ENCODE data around the gene UBA3.

The UBA3 gene

GRCh38 chr3:69020424-69020823 is 59.7 kb downstream of the UBA3 start:
- H3K36me3 Mint-ChIP-seq (ENCODE audit: low read depth): peaks cover 52% of the 10 kb centered on the region
- H3K4me1 Mint-ChIP-seq (ENCODE audit: low read depth): peaks cover 3% of the 10 kb centered on the region
- no peaks in the 10 kb centered on the region for H3K27me3 Mint-ChIP-seq
- H3K4me3 Mint-ChIP-seq: no peak overlapping the region
- no peak for DNase-seq
- H3K27ac Mint-ChIP-seq: no peak overlapping the region
- H3K9me3 Mint-ChIP-seq: no peaks in the 10 kb centered on the region

GRCh38 chr3:69016901-69017300 is 63.3 kb downstream of the UBA3 start:
- no peak overlapping the region for H3K27ac Mint-ChIP-seq
- H3K4me3 Mint-ChIP-seq: no peak overlapping the region
- H3K9me3 Mint-ChIP-seq: no peaks in the 10 kb centered on the region
- H3K4me1 Mint-ChIP-seq (ENCODE audit: low read depth): peaks cover 27% of the 10 kb centered on the region
- H3K27me3 Mint-ChIP-seq: no peaks in the 10 kb centered on the region
- no peak for DNase-seq
- peaks cover 39% of the 10 kb centered on the region for H3K36me3 Mint-ChIP-seq (ENCODE audit: low read depth)

DNA sequence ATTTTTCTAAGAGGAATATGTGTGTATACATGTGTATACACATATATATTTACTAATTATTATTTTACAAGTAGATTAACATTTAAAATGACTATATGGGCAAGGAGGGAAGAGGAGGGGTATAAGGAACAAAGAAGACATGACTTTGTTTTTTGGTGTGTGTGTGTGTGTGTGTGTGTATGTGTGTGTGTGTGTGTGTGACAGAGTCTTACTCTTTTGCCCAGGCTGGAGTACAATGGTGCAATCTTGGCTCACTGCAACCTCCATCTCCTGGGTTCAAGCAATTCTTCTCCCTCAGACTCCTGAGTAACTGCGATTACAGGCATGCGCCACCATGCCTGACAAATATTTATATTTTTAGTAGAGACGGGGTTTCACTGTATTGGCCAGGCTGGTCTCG is 64.1 kb downstream of the UBA3 start:
- Mint-ChIP-seq H3K4me3 (no peak overlapping the region), H3K27ac (no peak overlapping the region), H3K9me3 (no peaks in the 10 kb centered on the region), H3K36me3 (ENCODE audit: low read depth) (peaks cover 42% of the 10 kb centered on the region), H3K4me1 (ENCODE audit: low read depth) (peaks cover 33% of the 10 kb centered on the region), H3K27me3 (no peaks in the 10 kb centered on the region)
- no peak for DNase-seq

GRCh38 chr3:69014022-69014580 is 66.1 kb downstream of the UBA3 start:
- Mint-ChIP-seq H3K36me3 (ENCODE audit: low read depth) (peaks cover 52% of the 10 kb centered on the region), H3K4me3 (peak overlapping the region; percentile 81), H3K4me1 (ENCODE audit: low read depth) (peaks cover 35% of the 10 kb centered on the region), H3K27ac (peak overlapping the region; percentile 85), H3K9me3 (no peaks in the 10 kb centered on the region), H3K27me3 (no peaks in the 10 kb centered on the region)
- no peak for DNase-seq

DNA sequence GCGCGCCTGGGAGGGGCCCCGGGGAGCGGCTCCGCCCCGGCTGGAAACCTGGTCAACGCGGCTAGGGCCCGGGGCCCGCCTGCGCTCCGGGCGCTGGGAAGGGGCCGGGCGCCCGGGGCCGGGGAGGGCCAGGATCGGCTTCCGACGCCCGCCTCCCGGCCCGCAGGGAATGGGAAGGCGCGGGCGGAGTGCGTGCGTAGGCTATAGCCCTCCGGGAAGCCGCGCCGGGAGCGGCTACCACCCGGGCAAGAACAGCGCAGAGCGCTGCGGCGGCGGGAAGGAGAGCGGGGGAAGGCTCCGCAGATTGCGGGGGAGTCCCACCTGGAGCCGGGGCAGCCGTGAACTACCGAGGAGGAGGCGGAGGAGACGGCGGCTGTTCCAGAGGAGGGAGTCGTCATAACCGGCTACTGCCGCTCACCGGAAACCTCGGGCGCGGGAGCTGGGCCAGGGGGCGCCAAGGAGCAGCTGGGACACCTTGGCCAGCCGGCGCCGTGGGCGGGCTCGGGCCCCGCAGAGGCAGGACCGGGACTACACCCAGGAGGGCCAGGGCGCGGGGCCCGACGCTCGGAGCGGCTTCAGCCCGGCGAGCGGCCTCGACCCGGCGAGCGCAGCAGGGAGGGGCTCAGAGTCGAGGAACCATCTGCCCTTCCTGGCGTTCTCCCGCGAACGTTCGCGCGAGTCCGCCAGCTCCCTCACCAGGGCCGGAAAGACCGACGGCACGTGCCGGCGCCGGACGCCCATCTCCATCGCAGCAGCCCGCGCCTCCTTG is 66.7 kb downstream of the UBA3 start, which contains the start of gene EOGT:
Gene EOGT (minus strand): TSS at position 432 of the 769 bp plus-strand sequence. CDS start 3,838 bp downstream, outside the sequence.
- Mint-ChIP-seq H3K4me1 (ENCODE audit: low read depth) (peaks cover 35% of the 10 kb centered on the region), H3K27me3 (no peaks in the 10 kb centered on the region), H3K36me3 (ENCODE audit: low read depth) (peaks cover 51% of the 10 kb centered on the region), H3K9me3 (no peaks in the 10 kb centered on the region), H3K4me3 (peak within 1 kb of the TSS; percentile 81), H3K27ac (peak within 1 kb of the TSS; percentile 85)
- DNase-seq: peak; percentile 89

- Mint-ChIP-seq H3K4me1 (ENCODE audit: low read depth) (peaks cover 35% of the 10 kb centered on the region), H3K4me3 (peak overlapping the region; percentile 78), H3K27ac (peak overlapping the region; percentile 71), H3K9me3 (no peaks in the 10 kb centered on the region), H3K36me3 (ENCODE audit: low read depth) (peaks cover 52% of the 10 kb centered on the region), H3K27me3 (no peaks in the 10 kb centered on the region)
- no peak for DNase-seq
Measured at GRCh38 chr3:69012800-69013252, 67.3 kb downstream of the UBA3 start.

DNA sequence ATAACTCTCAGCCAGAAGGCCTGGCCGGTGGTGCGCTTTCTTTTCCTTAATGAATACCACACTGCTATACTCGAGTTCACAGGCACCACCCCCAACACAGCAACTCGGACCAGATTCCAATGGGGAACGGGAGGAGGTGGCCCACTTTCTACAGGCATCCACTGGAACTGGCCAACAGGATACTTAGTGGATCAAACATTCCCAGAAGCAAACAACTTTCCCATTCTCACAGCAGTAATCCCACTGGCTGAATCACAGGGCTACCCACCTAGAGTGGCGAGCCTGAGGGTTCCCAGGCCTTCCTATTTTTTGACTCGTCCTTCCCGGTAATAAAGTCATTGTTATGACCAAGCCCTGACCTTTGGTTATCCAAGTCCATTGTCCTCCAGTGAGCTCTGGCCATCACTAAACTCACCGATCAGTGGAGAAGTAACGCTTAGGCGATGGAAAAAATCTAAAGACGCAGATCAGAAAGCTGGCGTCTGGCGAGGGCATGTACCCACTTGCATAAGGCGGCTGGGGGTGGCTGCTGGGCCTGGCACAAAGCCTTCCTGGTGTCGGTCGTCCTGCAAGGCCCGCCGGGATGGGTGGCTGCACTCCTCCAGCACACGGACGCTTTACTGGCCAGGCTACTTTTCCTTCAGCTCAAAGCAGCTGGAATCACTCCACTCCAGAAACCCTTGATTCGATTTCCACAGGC is 67.9 kb downstream of the UBA3 start:
- H3K4me3 Mint-ChIP-seq: peak overlapping the region; percentile 78
- no peak for DNase-seq
- peak overlapping the region; percentile 71 for H3K27ac Mint-ChIP-seq
- H3K27me3 Mint-ChIP-seq: no peaks in the 10 kb centered on the region
- peaks cover 47% of the 10 kb centered on the region for H3K36me3 Mint-ChIP-seq (ENCODE audit: low read depth)
- peaks cover 35% of the 10 kb centered on the region for H3K4me1 Mint-ChIP-seq (ENCODE audit: low read depth)
- no peaks in the 10 kb centered on the region for H3K9me3 Mint-ChIP-seq

- H3K27me3 Mint-ChIP-seq: no peaks in the 10 kb centered on the region
- peaks cover 49% of the 10 kb centered on the region for H3K36me3 Mint-ChIP-seq (ENCODE audit: low read depth)
- peaks cover 35% of the 10 kb centered on the region for H3K4me1 Mint-ChIP-seq (ENCODE audit: low read depth)
- DNase-seq: no peak
- H3K27ac Mint-ChIP-seq: peak overlapping the region; percentile 14
- H3K4me3 Mint-ChIP-seq: no peak overlapping the region
- no peaks in the 10 kb centered on the region for H3K9me3 Mint-ChIP-seq
Measured at GRCh38 chr3:69011096-69011730, 69.0 kb downstream of the UBA3 start.

- H3K9me3 Mint-ChIP-seq: no peaks in the 10 kb centered on the region
- H3K27ac Mint-ChIP-seq: no peak overlapping the region
- H3K4me3 Mint-ChIP-seq: no peak overlapping the region
- DNase-seq: no peak
- no peaks in the 10 kb centered on the region for H3K27me3 Mint-ChIP-seq
- H3K36me3 Mint-ChIP-seq (ENCODE audit: low read depth): peaks cover 61% of the 10 kb centered on the region
- H3K4me1 Mint-ChIP-seq (ENCODE audit: low read depth): peaks cover 29% of the 10 kb centered on the region
Measured at GRCh38 chr3:69009559-69010410, 70.4 kb downstream of the UBA3 start.

DNA sequence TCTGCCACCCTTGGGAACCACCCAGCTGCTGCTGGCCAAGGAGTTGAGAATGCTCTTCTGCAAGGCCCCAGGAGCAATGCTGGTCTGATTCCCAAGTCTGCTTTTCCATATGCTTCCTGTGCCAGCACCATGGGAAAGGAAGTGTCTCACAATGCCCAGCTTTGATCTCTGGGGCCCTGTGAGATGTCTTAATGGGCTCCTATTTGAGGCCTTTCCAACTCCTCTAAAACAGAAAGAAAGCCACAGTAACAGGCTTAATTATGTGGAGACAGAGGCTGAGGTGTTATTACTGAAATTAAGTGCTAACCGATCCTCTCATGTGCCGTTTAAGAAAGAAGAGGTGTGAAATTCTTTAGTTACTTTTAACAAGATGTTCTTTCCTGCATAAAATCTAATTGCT is 71.2 kb downstream of the UBA3 start:
- no peak for DNase-seq
- H3K27ac Mint-ChIP-seq: no peak overlapping the region

GRCh38 chr3:69005791-69006482 is 74.2 kb downstream of the UBA3 start:
- no peak for DNase-seq
- Mint-ChIP-seq H3K4me1 (ENCODE audit: low read depth) (peaks cover 5% of the 10 kb centered on the region), H3K27ac (no peak overlapping the region), H3K27me3 (no peaks in the 10 kb centered on the region), H3K4me3 (no peak overlapping the region), H3K36me3 (ENCODE audit: low read depth) (peaks cover 79% of the 10 kb centered on the region), H3K9me3 (no peaks in the 10 kb centered on the region)

More for the DNA sequence above, 71.2 kb downstream of the UBA3 start:
- Mint-ChIP-seq H3K4me3 (no peak overlapping the region), H3K9me3 (no peaks in the 10 kb centered on the region), H3K27me3 (no peaks in the 10 kb centered on the region), H3K36me3 (ENCODE audit: low read depth) (peaks cover 66% of the 10 kb centered on the region), H3K4me1 (ENCODE audit: low read depth) (peaks cover 21% of the 10 kb centered on the region)

DNA sequence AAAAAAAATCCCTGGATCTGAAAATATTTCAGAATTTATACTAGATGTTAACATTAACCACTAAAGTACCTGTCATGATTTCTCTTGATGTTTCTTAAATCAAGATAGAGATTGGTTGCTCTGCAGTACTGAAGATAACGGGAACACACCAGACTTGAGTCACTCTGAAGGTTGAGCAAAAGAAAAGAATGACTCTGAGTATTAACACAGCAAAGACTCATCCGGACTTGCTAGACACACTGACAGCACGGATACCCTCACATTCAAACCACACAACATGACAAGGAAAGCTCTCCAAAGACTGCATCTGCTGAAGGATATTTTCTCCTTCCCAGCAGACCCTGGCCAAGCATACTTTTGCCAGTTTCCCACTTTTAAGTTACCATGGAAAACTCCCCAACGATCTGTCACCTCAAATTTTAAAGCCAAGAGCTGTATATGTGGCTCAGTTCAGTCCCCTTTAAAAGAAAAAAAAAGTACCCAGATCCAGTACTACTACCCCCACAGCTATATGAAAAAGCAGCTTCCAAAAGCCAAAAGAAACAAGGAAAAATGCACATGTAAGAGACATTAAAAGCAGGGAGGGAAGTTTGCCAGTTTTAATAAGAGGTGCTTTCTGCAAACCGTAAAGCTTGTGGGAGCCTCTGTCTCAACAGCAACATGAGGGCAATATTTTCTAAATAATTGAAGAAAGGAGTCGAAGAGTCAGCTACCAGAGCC is 74.9 kb downstream of the UBA3 start:
- no peaks in the 10 kb centered on the region for H3K9me3 Mint-ChIP-seq
- H3K4me3 Mint-ChIP-seq: no peak overlapping the region
- no peak overlapping the region for H3K27ac Mint-ChIP-seq
- no peaks in the 10 kb centered on the region for H3K27me3 Mint-ChIP-seq
- no peak for DNase-seq
- peaks cover 77% of the 10 kb centered on the region for H3K36me3 Mint-ChIP-seq (ENCODE audit: low read depth)
- H3K4me1 Mint-ChIP-seq (ENCODE audit: low read depth): peaks cover 3% of the 10 kb centered on the region

All from activated T-cell treated with anti-CD3 and anti-CD28 coated beads, Interleukin-2, amount 50 U/mL, for 24 hours (primary cell).